GM04504 (cell line): Measurements from ENCODE around the gene ISYNA1.

Experiments used
- DNase-seq: peaks from one replicate; pipeline ENCODE4 v3.0.0-alpha.2; 2012; ENCODE audit warnings: low read depth

Gene ISYNA1

DNA sequence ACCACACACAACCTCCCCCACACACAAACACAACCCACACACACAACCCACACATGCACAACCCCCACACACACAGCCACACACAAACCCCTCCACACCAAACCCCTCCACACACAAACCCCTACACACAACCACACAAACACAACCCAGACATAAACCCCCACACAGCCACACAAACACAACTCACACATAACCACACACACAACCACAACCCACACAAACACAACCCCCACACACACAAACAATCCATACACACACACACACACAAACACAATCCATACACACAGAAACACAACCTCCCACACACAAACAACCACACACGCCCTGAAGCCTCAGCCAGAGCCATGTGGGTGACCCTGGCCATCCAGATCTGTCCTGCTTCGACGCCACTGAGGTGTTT is 30.0 kb upstream of the ISYNA1 start:
- no peak for DNase-seq

DNA sequence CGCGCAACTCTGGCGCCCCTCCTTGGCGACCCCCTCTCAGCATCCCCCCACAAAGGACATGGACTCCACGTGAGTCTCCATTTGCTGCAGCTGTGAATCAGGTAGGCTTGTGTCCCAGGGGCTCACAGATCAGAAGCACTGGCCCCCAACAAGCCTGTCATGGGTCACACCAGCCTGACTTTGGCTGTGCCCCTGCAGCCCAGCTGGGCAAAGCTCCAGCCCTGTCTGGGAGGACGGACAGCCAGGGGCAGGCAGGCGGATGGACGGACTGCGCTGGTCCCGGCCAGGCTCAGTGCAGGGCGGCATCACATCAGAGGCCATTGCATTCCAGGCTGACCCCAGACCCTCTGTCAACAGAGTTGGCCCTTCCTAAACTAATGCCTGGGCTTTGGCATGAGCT is 28.4 kb upstream of the ISYNA1 start:
- no peak for DNase-seq

DNA sequence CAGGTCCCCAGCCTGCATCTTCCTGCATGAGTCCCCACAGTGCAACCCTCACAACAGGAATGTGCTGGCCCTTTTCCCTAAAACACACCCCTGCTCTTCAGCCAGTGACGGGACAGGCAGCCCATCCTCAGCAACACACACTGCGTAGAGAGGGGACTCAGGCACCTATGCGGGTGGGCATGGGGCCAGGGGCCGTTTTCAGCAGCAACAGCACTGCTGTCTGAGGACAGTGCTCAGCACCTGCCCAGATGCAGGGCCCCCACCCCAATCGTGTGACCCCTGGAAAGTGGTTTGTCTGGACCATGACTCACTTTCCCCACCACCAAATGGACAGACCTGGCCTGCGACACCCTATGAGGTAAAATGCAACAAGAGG is 28.0 kb upstream of the ISYNA1 start:
- no peak for DNase-seq

DNA sequence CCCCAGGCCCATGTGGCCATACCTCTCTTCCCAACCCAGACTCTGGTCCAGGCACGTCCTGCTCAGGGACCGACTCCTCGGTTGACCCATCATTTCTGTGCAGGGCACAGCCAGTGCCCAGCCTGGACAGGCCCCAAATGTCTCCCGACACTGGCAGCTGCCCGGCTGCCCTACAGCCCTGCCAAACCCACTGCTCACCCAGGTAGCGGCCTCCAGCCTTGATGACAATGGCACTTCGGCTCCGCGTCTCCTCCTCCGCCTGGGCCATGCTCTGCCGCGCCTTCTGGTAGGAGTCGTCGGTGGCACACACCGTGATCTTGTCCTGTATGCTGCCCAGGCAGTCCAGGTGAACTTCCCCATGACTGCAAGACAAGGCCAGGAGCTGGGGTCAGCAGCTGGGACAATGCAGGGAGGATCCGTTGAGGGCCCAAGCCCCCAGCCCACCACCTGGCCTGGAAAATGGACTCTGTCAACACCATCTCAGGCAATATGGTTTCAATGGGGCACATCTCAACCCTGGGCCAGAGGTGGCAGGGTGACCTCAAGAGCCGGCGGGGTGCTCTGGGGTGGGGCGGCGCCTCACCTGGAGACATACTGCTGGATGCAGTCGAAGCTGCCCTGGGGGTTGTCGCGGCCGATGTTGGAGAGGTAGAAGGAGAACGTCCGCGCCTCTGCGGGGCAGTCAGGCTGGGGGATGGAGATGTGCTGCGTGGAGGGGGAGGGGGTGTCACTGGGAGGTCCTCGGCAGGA is 27.5 kb upstream of the ISYNA1 start:
- no peak for DNase-seq

DNA sequence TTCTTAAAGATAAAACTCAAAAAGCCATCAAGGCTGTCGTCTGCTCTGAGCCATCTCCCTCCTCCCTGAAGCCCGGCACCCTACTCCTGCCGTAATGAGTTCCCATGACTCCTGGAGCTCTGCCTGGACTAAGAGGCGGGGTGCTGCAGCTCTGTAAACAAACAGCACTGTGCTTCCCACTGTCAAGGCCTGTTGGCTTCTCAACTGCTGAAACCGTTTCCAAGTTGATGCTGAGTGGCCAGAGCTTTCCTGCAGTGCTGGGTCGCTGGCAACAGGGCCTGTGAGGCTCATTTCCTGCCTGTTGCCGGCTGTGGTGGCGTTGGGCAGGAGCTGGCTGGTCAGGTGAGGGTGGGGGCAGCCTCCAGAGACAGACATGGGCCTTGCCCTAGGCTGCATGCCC is 26.7 kb upstream of the ISYNA1 start:
- DNase-seq = peak; percentile 75

DNA sequence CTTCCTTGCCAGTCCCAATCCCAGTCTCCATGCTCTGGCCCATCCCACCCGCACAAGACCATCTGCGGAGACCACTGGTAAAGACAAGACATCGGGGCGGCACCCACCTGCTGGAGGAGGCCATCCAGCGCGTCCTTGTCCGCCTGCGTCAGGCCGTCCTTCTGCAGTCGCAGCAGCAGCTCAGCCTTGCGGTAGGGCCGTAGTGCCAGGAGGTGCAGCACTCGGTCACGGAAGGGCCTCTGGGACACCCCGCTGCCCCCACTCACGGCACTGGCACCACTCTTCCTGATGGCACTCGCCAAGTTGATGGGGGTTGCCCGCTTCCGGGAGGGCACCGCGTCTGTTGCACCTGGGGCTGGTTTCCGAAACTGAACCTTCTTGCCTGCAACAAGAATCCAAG is 23.5 kb upstream of the ISYNA1 start:
- no peak for DNase-seq

DNA sequence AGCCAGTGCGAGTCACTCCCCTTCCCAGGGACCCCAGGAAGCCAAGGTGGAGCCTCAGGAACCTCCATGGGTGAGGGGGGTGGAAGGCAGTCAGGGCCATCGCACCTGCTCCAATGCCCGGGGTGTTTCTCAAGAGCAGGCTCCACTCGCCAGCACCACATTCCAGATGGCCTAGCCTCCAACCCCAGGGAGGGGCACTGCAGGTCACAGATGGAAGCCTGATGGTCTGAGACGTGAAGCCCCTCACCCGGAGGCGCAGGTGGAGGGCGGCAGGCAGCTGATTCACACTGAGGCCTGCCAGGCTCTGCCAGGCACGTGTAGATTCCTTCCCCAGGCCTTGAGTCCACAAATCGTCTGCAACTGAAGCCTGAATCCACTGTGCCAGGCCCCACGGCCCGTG is 23.0 kb upstream of the ISYNA1 start:
- DNase-seq = no peak

DNA sequence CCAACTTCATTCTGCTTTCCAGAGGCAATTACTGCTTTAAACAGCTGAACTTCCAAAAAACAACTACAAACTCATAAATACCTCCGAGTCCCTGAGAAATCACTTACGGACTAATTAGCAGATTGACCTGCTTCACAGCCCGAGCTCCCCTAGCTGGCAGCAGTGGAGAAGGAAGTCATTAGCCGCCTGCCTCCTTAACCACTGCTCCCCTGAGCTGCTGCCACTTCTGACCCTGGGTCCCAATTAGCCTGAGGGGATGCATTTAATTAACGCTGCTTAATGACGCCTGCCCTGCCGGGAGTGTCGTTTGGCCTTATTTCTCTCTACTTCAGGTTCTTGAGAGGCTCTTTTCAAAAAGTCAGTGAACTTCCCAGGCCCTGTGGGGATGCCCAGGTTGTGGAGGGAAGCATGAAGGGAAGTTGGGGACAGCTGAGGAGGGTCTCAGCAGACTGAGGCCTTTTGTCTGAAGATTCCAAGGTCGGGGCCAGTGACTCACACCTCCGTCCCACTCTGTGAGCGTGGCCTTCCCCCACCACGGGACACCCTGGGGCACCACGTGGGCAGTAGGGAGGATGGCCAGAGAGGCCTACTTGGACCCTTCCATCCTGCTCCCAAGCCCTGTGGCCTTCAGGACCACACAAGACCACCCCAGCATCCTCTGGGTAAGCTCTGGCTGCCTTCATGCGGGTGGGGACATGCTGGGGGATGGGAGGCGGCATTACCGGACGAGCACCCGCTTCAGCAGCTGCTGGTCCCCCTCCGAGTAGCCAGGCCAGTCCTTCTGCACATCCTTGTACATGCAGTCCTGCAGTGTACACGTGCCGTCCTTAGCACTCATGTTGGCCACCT is 19.8 kb upstream of the ISYNA1 start:
- no peak for DNase-seq

DNA sequence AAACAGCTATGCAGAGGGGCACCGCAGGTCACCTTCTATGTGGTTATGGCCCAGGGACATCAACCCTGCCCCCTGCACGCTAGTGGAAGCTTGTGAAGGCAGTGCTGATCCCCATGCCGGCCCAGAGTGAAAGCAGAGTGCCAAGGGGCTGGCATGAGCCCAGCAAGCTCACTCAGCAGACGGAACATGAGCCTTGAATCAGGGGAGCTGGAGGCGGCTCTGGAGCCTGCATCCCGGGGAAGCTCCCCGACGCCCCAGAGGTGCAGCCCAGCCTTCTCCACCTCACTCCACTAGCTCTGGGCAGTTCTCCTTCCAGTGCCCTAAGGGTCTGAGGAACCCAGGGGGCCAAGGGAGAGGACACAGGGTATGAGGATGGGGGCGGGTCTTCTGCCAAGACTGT is 19.0 kb upstream of the ISYNA1 start:
- no peak for DNase-seq

DNA sequence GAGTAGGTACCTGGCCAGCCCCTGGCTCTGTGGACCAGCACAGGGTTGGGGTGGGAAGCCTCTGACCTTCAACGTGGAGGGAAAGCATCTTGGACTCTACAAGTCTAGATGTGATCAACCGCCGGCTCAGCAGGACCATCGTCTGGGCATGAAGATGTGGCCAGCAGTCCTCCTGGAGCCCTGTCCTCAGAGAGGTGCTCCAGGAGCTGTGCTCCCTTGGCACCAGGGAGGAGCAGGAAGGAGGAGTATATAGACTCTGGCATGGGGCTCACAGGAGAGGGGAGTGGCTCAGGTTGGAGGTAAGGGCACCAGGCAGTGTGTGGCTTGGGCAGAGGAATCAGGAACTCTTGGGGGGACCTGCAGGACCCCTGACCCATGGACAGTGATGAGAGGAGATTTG is 18.3 kb upstream of the ISYNA1 start:
- DNase-seq = no peak

DNA sequence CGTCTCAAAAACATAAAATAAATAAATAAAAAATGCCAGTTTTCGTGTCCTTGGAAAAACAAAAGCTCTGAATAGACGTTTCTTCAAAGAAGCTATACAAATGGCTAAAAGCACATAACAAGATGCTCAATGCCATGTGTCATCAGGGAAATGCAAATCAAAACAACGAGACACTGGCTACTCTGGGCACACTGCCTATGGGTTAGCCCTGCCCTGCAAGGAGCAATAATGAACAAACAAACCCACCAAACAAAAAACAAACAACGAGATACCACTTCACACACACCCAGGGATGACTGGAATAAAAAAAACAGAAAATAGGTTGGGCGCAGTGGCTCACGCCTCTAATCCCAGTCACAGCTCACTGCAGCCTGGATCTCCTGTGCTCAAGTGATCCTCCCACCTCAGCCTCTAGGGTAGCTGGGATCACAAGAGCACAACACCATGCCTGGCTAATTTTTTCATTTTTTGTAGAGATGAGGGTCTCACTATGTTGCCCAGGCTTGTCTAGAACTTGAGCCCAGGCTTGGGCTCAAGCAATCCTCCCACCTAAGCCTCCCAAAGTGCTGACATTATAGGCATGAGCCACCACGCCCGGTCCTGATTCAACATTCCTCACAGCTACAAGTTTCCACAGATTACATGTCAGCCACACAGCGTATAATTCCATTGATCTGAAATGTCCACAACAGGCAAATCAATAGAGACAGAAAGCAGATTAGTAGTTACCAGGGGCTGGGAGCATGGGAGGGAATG is 15.5 kb upstream of the ISYNA1 start:
- DNase-seq = no peak

DNA sequence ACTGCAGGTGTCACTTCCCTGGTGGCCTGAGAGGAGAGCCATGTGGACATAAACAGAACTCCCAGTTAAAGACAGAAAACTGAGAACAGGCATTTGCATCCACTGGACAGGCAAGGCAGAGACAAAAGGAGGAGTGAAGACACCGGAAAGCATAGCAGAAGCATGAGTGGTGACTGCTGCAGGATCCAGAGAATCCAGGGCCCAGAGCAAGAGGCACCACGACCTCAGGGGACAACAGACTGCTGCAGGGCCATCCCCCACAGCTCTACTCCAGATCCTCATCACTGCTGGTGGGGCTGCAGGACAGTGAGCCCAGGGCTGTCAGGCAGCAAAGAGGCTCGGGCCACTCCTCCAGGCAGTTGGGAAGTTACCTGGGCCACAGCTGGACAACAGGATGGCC is 14.5 kb upstream of the ISYNA1 start:
- no peak for DNase-seq

DNA sequence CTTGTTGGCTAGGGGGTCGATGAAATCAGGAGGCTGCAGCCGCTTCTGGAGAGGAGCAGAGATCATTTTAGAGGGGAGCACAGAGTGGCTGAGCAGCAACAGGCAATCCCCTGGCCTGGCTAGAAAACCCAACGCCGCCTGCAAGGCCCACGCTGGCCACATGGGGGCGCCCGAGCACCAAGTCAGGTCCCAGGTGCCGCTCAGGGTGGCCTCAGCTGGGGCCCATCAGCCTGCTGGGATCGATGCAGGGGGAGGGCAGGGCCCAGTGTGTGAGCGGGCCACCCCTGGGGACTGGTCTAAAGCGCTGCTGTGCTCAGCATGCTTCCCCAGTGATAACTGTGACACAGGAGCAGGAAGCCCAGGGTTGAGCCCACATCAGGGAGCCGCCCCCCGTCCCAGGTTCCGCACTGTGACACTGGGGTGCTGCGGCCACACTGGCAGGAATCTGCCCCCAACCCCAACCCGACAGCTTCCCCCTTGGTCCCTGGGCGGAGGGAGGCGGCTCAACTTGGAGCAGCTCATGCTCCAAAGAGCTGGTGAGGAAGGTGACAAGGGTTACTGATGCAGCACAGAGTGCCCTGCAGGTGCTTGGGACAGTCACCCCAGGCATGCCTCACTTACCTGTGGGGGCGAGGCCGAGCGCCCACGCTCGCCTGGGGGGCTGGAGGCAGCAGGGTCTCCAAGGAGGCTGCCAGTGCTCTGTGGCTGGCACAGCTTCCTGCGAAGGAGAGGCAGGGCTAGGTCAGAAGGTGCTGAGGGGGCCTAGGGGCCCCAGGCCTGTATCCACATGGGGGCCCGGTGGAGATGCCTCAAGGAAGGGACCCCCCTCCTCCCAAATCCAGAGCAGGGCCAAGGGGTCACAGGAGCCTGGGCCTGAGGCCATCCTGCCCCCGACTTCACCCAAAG is 13.3 kb upstream of the ISYNA1 start:
- peak; percentile 40 for DNase-seq

DNA sequence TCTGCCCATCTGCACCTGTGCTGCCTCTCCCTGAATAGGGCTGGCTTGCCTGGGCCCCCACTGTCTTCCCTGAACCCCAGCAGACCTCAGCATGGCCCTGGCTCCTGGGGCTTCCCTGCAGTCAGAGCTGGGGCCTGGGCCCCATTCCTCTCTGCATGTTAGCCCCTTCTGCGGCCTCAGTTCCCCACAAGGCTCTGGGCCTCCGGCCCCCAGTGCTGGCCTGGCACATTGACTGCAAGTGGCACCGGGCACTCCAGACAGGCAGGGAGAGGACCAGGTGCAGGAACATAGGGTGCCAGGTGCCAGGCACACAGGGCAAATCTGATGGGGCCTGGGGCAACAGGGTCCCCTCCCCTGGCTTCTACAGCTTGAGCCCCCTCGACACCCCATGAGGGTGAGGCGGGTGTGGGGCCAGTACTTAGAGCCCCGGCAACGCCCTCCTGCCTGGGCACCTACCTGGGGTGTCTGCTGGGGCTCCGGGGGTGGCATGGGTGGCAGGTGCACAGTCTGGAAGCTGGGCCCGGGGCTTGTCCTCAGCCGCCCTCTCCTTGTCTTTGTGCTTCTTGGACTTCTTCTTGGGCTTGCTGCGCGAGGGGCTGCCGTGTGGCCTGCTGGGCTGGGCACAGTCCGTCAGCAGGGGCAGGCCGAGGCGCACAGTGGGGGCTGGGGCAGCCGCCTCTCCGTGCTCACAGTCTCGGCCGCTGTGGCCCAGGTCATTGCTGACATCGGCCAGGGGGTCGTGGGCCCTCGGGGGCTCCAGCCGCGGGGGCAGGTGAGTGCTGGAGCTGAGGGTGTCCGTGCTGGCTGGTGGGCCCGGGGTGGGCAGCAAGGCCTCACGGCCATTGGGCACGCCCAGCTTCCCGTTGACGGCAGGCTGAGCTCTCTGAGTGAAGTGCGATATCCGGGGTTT is 12.3 kb upstream of the ISYNA1 start:
- no peak for DNase-seq

DNA sequence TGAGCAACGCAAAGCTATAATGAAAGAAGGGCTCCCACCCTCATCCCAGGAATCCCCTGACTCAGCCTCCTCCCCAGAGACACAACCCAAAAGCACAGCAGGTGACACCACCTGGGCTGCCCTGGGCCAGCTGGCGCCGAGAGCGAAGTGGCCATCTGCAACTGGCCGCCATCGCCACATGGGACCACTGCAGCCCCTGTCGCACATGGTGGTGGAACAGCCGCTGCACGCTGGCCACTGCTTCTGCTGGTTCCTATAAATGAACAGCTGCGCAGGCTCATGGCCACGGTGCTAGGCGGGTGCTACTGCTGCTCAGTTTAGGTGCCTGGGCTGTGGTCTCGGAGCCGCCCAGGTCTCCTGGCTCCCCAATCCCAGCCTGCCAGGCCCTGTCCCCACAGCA is 11.6 kb upstream of the ISYNA1 start:
- DNase-seq = no peak

DNA sequence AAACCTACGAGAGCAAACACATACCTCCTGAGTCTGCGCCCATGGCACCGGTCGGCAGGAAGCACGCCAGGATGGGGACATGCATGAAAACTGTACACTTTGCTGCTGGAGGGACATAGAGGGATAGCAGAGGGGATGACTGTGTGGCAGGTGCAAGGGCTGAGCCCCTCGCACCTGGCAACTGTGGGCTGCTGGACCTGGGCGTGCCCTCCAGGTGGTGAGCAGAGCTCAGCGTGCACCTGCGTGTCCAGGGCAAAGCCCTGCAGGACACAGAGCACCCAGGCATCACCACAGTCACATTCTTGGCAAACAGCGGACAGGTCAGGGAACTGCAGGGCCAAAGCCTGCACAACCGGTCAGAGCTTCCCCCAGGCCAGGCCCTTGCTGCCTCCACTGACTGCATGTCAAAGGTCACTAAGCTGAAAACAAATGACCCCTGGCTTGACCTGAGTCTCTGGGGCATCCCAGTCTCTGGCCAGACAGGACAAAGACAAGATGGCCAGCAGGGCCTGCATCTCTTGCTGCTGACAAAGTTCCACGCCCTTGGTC is 9.0 kb upstream of the ISYNA1 start:
- no peak for DNase-seq

DNA sequence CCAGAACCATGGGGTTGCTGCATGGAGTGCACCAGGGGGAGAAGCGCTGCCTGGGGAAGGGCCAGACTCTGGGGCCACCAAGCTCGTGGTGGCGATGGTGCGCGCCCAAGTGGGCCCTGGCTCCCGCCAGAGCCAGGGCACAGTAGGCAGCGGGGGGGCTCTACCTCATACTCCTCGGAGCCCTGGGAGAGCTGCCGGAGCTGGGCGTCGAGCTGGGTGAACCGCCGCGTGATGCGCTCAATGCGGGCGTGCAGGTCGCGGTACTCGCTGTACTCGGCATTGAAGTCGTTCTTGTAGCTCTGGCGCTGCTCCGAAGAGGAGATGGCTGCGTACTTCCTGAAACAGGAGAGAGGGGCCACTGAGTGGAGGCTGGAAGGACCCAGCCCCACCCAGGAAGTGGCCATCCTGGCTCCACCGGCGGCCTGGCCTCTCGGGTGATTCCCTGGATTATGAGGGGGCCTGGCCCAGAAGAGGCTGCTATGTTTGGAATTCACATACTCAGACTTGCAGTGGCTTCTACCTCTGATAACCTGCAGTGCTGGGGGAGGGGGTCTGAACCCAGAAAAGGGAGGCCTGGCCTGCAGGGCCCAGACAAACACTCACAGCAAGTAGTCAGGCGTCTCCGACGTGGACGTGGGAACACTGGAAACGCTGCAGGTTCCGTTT is 8.3 kb upstream of the ISYNA1 start:
- DNase-seq = no peak

DNA sequence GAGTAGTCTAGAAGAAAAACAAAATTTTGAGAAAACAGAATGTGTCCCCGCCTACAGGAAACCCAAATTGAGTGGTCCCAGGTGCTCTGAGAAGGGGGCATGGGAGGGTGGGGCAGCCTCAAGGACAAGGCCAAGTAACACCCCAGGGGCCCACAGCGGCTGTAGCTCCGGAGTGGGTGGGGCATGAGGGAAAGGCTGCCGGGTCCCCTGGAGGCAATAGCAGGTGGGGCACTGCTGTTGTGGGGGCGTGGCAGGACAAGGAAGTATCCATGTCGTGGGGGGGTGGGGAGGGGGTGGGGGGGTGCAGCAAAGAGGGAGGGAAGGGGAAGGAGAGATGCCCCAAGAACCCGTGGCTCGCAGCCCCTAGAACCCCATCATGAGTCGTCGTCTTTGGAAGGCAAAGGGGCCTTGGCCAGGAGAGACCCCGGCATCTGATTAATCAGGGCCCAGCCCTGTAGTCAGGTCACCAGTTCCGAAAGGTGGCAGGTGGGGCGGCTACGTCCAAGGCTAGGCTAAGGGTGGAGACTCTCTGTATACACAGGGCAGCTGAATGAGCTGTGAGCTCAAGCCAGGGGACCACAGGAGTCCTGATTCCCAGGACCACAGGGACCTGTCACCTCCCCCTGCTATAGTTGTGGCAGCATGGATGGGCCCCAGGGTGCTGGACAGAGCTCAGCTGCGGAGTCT is 7.5 kb upstream of the ISYNA1 start:
- DNase-seq = no peak

DNA sequence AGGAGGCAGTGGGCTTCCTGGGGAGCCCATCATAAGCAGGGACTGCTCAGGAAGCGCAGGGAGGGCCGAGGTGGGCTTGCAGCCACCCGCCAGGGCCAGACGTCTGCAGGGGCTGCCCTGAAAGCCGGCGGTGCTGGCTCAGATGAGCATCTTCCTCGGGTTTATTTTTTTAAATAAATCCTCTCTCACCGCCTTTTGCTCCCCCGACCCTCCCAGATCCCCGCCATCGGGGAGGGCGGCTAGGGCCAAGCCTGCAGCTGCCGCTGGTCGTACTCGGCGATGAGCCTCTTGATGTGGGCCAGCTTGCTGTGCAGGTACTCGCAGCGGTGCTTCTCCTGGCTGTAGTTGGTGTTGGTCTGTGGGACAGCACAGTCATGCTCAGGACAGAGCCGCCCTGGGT is 6.6 kb upstream of the ISYNA1 start:
- DNase-seq = no peak
